GM20431 (cell line): Measurements from ENCODE around the gene NCAPG2.

Experiments
- in situ Hi-C: fragments of 300-500 bp; cut with MseI, MboI; formaldehyde crosslinking; loops from one replicate; pipeline ENCODE4 v1.15.0; 2020; ENCODE audit warnings: low sequenced_read_pairs; ENCODE audit not compliant: unreplicated experiment

The NCAPG2 gene

DNA sequence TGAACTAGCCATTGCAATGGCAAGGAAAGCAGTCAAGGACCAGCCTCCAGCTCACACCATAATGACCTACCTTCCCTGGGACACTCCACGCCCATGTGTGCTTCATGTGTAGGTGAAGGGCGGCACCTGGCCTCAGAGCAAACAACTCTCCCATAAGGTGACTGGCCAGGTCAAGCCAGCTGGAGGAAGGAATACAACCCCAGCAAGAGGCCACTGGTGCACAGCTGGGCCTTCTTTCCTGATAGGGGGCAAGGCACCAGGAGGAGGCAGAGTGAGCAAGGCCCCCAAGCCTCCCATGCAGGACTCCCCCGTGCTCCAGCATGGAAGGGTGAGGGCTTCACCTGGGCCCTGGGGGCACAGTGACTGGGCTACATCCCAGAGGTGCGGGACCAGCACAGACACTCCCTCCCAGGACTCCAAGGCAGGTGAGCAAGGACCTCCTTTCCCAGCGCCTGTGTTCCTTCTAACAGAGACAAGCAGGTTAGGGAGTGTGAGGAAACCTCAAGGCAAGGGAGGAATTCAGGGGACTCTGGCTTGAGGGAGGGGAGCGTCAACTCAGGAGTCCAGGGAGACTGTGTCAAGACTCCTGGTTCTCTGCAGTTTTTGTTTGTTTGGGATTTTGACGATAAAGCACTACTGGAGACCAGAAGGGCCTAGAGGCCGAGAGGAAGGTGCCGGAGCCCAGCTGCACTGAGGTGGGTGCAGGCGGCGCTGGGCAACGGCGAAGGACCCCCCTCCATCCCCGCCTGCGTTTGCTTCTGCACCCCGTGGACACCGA lies 118.7 kb downstream of the NCAPG2 start:
- in situ Hi-C loops = no loop called here

DNA sequence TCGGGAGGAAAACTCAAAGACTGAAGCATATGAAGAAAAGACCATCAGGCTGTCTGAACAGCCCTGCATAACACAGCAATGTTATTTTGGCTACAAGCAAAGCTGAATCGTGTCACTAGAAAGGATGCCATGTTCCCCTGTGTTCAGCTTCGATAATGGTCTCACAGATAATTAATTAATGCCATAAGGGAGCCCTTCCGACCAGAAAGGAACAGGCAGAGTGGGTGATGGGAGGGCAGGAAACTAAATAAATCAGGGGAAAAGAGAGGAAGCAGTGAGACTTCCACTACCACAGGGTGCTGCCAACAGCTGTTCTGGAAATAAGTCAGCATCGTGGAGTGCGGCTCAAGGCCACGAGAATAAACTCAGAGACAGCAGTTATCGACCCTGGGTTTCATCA lies 120.2 kb downstream of the NCAPG2 start:
- in situ Hi-C loops = no loop called here

DNA sequence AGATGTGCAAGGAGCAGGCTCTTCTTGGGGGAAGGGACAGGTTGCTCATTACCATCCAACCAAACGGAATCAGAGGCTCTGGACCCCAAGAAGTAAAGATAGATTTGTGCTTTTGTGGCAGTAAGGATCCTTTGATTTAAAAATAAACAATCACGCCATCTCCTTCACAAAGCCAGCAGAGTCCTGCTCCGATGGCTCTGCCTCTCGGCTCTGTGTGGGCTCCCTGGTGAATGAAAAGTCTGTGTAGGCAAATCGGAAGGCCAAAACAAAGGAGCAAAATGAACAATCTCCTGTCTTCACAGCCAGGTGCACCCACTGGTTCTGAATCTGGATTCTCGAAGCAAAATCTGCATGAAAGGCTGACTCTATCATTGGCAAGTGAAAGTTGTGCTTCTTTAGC lies 120.8 kb downstream of the NCAPG2 start:
- in situ Hi-C loops = no loop called here

DNA sequence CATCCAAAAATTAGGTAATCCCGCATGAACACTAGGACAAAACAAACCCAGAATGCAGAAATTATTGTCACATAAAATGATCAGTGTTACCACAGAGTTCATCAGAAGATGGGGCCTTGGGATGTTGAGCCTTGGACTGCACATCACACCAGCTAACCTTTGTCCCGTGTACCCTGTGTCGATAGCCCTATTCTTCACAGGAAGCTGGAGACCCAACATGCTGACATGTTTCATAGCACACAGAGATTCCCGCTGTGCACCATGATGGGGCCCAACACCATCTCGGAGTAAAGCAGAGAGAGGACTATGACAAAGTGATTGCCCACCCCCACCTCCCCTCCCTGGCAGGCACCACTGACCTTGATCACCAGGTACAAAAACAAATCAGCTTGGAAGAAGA lies 121.5 kb downstream of the NCAPG2 start:
- in situ Hi-C loops = no loop called here

DNA sequence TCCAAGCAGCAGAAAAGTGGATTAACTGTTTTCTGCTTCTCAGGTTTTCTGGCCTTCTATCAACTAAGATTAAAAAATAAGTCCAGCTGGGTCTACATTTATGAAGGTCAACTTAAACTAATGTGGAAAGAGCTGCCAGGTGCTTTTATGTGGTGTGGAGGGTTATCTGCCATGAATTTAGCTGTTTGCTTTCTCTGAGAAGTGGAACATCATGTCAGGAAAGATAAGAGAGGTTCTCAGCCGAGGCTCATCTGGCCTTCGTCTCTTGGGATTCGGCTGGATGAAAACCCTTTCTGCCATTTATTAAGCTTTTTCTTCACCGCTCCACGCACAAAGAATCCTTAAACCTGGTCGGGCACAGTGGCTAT lies 122.5 kb downstream of the NCAPG2 start:
- in situ Hi-C loops = no loop called here

DNA sequence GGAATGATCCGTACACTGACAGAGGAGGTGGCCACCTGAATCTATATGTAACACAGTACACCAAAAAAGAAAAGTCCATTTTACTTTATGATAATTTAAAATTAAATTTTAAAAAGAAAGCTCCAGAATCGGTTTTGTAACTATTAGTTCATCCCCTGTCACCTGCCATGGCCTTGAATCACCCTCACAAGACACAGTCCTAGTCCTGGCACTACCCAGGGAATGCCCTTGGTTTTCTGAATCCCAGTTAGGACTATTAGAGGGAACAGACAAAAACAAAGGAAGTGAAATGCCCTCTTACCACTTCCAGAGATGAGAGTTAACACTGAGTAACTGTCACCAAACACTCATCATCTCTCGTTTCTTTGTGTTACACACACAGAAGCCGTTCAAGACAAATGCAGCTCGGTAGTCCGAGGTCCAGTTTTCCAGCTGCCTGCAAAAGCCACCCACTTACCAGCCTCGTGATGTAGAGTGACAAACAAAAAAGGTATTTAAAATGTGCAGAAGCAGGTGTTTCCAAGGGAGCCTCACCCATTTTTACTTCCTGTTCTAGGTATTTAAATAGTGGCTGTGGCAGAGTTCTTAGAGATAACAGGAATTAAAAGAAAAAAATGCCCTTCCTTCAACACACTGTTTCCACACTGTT lies 123.0 kb downstream of the NCAPG2 start:
- in situ Hi-C loops = no loop called here
